HG03354 (cell line): ENCODE results near the gene CACNA2D3.

ENCODE experiments used
- ATAC-seq: cut with Tn5 transposase; IDR thresholded peaks from one replicate; pipeline ENCODE4 v1.9.1; 2021; ENCODE audit warnings: mild to moderate bottlenecking; ENCODE audit not compliant: unreplicated experiment, poor library complexity, severe bottlenecking

CACNA2D3 gene

DNA sequence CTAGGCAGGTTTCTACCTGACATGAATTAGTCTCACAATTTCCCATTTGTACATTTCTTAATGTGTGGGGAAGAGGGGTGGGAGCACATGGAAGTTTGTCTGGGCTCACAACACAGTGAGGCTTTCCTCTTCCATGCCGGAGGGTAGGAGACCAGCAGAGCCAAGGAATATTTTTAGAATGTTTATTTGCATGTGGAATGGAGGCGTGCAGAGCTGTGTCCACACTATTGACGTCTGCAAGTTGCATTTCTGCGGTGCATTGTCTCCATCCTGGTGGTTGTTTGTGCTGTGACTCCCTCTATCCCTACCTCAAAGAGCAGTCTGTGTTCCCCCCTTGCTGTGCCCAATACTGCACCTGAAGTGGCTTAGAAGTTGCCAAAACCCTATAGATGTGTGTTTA lies 908.6 kb downstream of the CACNA2D3 start:
- no peak for ATAC-seq

DNA sequence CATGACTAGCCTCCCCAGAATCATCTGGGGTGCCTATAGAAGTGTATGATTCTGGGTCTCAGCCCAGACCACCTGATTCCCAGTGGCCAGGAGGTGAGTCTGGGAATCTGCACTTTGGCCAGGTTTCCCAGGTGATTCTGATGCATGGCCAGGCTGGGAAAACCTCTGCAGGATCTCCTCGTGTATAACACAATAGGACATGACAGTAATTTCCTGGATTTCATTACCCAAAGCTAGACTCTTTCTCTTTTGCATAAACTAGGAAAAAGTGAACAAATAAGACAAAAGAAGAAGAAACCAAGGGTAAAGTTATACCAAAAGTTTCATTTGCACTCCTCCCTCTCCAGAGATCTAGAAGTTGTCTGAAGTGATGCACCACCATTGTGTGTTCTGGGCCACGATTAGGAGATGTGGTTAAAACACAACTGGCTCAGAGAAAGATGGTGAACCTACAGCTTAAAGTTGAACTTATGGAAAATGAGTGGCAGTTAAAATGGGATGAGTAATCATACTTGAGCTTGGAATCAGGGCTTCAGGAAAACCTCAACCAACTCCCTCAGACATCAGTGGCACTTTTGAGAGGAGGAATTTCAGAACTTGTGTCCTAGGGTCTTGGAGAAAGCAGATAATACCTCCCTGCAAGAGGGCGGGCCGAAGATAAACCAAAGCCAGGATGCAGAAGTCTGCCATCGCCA lies 914.7 kb downstream of the CACNA2D3 start:
- ATAC-seq: no peak

DNA sequence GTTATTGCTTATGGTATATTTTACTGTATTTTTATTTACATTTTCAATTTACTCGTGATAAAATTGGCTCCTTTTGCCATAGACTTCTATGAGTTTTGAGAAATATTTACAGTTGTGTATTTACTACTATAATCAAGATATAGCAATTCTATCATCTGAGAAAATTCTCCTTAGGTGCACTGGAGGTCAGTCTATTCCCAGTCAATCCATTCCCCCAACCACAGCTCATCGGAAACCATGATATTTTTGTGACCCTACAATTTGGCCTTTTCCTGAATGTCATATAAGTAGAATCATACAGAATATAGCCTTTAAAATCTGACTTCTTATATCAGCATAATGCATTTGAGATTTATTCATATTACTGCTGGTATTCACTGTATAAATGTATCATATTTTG lies 920.2 kb downstream of the CACNA2D3 start:
- ATAC-seq: no peak

DNA sequence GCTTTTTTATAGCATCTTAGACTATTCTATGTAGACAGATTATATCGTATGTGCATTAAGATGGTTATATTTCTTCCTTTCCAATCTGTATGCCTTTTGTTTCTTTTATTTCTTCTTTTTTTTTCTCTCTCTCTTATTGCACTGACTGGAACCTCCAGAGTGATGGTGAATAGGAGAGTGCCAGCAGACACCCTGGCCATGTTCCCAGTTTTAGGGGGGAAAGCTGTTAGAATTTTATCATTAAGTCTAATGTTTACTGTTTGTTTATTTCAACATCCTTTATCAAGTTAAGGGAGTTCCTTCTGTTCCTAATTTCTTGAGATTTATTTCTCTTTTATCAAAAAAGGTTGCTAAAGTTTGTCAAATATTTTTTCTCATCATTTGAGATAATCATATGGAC lies 922.1 kb downstream of the CACNA2D3 start:
- ATAC-seq: no peak

DNA sequence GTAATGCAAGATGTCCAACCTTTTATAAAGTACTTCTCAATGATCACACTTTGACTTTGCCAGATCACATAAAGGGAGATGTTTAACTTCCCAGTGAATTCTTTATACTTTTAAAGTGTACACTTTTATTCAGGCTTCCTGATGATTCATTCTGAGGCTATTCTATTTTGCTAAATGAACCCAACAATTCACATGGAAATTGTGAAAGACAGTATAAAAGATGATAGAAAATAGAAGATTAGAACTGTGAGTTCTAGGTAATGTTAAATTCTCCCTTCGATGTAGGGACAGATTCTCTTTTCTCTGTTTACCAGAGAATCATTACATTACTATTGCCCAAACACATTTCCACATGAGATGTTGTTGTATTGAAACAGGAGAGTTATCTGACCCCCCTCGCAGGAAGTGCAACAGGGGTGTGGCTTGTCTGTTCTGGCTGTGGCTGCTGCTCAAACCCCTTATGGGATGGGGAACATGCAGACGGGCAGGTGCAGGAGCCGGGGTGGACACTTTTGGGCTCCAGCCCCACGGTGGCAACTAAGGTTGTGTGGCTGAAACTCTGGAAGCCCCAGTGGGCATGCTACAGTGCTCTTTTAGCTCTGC lies 936.8 kb downstream of the CACNA2D3 start:
- ATAC-seq: no peak

DNA sequence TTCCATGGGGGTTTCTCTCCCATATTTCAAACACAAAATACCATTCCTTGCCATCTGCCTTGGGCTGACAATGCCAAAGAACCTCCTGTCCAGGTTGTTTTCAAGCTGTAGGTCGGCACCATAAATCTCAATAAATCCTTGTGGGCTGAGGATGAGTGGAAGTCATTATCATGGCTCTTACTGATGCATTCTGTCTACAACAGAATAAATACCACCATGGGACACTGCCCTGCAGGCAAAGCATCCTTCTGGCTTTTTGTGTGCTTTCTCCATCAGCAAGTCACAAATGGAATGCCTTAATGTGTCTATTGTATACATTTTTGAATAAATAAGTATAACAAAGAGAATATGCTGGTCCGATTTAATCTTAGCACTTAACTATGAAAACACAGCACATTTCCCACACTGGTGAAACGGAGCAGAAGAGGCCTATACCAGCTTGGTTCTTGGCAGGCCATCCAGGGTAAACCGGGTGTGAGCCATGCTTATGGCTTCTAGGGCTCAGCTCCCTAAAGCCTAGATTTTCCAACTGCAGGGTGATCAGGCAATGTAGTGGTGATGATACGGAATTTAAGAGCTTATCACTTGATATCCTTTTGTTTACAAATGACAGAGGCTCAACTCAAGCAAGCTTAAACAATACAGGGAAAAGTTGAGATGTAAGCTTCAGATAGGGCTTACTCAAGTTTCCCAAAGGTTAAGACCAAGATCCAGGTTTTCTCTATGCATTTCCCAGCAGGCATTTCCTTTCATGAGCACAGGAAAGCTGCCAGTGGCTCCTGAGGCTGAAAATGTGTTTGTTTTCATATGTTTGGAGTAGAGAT lies 938.8 kb downstream of the CACNA2D3 start:
- ATAC-seq: no peak

DNA sequence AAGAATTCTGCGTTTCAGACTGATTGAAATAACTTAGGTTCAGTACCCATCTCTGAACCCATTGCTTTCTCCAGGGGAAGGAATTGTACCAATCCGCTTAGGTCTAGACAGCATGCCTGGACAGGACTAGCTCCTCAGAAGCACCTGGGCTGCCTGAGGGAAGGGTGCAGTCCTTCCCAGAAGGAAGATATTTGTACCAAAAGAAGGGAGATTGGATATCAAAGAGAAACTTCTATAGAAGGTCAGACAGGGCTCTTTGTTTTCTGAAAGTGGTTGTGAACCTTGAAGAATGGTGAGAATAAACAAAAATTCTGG lies 939.3 kb downstream of the CACNA2D3 start:
- no peak for ATAC-seq

DNA sequence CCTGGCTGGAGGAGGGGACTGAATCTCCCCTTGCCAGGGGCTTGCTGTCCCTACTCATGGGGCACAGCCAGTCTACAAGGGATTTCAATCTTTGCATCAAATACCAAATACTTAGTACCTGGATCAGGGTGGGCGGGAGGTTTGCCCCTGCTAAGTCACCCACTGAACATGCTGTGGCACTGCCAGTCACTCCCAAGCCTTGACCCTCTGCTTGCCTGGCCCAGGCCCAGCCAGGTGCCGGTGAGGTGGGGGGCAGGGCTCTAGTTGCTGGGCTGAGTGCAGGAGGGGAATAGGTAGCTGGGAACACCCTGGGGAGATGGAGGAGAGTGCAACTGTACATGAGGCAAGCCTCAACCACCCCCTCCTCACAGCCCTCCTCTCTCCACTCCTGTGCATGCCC lies 941.8 kb downstream of the CACNA2D3 start:
- no peak for ATAC-seq

DNA sequence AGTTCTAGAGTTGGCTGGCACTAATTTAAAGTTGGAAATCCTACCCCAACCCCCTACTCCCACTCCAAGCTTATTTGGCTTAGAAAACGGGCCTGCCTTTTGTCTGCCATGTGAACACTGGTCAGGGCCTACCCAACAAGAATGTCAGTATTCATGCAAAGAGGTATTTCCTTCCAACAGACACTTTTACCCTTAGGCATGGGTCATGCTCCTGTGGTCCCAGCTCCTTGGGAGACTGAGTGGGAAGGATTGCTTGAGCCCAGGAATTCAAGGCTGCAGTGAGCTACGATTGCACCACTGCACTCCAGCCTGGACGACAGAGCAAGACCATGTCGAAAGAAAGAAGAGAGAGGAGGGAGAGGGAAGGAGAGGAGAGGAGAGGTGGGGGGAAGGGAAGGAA lies 943.0 kb downstream of the CACNA2D3 start:
- no peak for ATAC-seq

DNA sequence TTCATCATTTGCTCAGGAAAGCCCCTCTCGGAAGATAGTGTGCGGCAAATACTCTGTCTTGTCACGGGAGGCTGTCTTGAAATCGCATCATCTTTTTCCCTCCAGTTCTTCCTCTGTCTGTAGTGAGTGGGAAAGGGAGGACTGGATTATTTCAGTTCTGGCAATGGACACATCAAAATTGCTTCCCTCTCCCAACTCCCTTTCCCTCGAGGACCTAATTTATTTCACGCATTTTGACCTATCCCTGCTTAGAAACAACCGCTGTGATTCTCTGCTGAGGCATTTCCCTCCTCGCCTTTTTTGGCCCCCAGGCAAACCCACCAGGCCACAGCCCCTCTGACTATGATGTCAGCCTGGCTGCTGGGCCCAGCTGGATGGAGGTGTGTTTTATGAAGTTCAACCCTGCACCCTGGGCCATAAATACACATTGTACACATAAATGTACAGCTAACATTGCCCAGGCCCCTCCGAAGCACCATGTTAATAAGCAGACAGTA lies 944.2 kb downstream of the CACNA2D3 start:
- no peak for ATAC-seq

DNA sequence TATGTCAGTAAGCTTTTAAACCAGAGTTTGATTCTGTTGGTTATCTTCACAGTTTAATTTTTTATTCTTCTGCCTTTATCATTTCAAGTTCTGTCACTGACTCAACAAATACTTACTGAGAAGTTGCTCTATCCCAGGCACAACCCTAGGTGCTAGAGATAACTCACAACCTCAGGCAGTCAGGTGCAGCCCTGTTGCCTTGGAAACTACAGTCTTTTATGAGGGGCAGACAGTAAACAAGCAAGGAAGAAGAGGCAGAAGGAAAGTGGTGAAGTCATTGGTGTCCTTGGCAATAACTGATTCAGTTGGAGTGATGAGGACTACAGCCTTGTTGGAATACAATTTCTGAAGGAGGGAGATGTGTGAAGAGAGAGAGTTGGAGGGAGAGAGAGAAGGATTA lies 947.6 kb downstream of the CACNA2D3 start:
- ATAC-seq: no peak

DNA sequence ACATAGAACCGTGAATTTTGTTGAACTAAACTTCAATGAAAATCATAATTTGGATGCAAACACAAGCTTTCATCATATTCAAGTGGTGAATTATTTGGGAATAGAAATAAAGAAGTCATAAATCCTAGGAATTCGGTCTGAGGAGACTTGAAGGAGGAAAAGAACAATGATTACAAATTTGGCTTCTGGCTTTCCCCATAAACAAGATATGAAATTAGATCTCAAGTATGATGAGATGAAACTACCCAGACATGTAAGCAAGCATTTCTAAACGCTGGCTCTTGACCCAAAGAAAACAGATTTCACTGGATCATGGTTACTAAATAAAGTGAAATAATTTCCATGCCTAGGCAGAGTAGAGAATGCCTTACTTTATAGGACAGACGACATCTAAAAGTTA lies 952.4 kb downstream of the CACNA2D3 start:
- no peak for ATAC-seq

DNA sequence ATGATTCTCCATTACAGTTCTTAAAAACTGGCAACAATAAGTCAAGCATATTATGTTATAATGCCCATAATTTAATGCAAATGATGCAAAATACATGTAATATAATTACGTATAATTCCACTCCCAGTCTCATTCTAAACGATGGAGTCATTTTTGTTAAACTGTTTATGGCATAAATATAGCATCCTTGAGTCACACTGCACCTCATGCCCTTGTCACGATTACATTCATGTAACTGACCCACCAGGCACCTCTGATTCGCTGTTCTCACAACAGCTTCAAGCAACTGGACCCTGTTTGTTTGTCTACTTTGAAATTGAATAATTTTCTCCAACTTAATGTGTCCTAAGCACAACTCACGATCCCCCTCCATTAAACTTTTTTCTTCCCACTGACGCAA lies 953.5 kb downstream of the CACNA2D3 start:
- ATAC-seq: no peak

DNA sequence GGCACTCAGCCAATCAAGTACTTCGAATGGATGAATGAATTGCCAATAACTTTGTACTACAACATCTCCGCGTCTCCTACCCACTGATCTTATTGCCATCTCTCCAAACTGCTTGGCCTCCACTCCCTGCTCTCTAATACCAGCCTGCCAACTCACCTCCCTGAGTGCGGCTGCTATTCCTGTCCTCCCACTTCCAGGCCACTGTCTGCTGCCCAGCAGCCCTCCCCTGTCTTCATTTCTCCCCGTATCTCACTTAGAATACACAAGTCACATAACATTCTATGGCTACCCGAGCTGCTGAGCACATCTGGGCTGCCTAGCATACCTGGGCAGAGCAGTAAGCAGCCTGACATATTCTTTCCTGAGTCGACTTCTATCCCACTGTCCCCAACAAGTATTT lies 955.4 kb downstream of the CACNA2D3 start:
- ATAC-seq: no peak

DNA sequence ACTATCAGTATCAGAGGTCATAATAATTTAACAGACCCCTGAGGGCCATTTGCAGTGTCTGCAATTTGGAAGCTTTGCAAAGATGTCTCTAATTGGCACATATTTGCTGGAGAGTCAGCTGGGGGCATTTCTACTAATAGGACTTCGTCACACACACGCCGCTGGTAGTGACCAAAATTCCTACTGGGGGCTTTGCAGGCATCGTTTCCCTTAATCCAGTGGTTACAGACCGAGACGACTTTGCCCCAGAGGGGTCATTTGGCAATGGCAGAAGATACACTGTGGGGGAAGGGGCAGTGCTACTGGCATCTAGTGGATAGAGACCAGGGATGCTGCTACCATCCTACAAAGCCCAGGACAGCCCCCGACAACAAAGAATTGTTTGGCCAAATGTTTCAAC lies 956.5 kb downstream of the CACNA2D3 start:
- ATAC-seq: no peak

DNA sequence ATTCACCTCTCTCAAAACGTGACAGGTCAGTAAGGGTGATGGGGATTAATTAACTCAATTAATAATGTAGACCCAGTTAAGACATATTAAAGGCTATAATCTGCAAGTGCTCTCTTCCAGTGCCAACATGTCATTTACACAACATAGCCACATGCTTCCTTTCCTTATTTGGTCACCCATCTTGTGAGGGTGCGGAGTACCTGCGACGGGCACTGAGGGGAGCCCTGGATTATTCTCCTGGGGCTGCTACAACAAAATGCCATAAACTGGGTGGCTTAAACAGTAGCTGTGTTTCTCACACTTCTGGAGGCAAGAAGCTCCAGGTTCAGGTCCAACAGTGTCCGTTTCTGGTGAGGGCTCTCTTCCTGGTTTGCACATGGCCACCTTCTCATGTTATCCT lies 962.9 kb downstream of the CACNA2D3 start:
- no peak for ATAC-seq

DNA sequence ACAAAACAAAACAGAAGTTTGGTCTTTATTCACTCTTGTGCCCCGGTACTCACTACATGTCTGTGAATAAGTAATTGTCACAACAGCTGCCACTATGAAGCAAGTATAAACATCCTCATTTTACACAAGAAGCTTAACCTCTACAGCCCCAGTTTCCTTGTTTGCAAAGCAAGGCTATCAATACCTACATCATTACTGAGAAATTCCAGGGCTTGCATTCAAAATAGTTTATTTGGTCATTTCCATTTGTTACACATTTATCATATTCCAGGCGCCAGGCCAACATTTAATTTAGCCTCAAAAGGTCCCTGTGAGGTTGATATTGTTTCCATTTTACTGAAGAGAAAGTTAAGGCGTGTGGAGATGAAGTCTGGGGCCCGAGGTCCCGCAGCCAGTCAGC lies 966.9 kb downstream of the CACNA2D3 start:
- no peak for ATAC-seq

DNA sequence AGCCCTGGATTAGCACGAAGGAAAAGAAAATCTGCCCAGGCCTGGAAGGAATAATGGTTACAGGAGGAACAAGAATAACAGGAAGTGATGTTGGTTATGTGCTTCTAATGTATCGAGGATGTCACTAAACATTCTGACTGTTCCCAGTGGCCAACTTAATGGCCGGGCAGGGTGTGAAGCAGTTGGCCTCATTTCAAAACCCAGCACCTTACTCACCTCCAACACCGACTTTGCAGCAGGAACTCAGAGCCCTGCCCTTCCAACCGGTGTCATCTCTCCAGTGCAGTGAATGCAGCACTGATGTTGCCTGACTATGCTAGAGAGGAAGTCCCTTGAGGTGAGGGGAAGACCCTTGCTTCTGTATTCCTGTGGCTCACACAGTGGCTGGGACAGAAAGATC lies 967.9 kb downstream of the CACNA2D3 start:
- ATAC-seq: no peak

DNA sequence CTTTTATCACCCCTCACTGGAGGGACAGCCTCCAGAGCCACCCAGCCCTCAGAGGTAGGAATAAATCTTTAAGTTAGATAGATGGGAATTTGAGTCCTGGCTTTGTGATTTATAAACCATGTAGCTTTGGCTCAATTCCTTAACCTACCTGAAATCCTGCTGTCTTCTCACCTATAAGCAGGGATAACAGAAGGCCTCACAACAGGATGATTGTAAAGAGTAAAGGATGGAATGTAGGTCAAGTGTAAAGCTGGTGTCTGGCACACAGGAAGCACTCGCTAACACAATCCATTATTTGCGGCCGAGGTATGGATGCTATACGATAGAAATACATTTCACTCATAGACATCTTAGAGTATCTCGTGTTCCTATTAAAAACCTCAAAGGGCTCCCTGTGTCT lies 968.4 kb downstream of the CACNA2D3 start:
- no peak for ATAC-seq

DNA sequence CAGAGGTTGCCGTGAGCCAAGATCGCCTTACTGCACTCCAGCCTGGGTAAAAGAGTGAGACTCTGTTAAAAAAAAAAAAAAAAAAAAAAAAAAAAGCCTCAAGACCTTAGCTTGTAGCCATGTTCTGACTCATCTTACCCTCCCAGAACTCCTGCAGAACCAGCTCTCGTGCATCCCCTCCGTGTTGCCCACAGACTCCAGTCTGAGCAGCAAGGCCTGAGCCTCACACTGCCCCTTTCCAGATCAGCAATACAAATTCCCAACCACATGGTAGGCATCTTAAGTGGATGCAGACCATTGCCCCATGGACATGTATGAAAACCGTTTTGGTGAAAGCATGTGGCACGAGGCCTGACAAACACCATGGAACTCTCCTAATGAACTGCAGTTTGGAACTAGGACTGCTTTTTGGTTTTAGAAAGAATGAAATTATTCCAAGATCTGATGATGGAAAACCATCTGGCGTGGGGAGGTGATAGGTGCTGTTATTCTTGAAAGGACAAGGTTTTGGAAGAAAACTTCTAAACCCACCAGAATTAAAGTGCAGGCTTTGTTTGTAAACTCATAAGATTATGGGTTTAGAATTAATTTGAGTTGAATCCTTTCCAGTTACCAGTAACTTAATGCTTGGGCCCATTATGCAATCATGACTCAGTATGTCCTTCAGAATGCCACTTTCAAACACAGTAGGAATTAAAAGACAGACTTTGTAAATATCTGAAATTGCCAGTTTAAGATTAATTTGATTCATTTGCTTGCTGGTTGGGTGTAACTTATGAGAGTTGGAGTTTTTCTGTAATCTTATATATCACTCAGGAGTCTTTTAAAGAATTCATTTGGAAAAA lies 969.3 kb downstream of the CACNA2D3 start:
- ATAC-seq: no peak
